Fibroblast of skin of right quadriceps (primary cell): ENCODE data around the gene TSPAN11.

ENCODE experiments used
- DNase-seq: peaks from one replicate; pipeline ENCODE4 v3.0.0-alpha.2; 2013

TSPAN11 gene

DNA sequence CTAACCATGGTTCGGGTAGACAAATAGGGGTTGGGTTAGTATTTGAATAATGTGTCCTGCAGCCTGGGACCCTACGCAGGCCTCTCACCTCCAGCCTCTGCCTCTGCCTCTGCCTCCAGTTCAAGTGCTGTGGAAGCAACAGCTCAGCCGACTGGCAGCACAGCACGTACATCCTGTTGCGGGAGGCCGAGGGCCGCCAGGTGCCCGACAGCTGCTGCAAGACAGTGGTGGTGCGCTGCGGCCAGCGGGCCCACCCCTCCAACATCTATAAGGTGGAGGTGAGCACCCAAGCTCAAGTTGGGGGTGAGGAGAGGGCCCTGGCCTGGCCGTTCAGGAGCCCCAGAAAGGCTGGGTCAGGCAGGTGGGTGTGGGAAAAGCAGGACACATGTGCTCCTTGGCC lies 55.9 kb downstream of the TSPAN11 start:
- no peak for DNase-seq

DNA sequence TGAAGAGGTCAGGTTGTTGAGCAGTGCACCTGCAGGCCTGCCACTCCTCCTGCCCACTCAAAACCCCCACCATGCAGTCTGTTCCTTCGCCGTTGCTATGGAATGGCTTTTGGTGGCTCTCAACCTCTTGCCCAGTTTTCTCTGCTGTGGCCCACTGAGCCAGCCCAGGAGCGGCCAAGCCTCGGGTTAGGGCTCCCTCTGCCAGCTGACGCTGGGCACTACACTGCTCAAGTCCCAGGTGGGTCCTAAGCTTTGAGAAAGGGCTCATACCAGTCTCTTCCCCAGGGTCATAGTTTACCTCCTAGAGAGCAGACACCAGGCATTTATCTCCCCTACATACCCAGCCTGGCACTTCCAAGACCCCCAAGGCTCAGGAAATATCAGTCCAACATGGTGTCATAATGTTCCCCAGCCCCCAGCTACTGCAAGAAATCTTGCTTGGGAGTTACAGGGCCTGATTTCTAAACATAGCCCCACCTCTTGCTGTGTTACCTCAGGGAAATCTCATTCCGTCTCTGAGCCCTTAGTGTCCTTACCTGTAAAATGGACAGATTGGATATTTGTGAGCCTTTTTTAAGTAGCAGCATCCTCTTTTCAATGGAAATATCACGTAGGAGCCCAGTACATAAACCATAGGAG lies 59.4 kb downstream of the TSPAN11 start:
- DNase-seq, result peak; percentile 46

DNA sequence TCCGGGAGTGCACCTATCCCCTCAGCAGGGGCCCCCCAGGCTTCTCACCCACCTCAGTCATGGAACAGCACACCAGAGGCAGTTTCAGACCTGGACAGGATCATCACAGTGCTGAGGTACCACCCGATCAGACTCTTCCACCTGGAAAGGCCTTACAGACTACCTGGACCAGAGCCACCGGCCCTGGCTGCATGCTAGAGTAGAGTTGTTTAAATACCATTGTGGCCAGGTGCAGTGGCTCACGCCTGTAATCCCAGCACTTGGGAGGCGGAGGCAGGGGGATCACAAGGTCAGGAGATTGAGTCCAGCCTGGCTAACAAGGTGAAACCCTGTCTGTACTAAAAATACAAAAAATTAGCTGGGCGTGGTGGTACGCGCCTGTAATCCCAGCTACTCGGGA lies 61.5 kb downstream of the TSPAN11 start:
- DNase-seq, result no peak

DNA sequence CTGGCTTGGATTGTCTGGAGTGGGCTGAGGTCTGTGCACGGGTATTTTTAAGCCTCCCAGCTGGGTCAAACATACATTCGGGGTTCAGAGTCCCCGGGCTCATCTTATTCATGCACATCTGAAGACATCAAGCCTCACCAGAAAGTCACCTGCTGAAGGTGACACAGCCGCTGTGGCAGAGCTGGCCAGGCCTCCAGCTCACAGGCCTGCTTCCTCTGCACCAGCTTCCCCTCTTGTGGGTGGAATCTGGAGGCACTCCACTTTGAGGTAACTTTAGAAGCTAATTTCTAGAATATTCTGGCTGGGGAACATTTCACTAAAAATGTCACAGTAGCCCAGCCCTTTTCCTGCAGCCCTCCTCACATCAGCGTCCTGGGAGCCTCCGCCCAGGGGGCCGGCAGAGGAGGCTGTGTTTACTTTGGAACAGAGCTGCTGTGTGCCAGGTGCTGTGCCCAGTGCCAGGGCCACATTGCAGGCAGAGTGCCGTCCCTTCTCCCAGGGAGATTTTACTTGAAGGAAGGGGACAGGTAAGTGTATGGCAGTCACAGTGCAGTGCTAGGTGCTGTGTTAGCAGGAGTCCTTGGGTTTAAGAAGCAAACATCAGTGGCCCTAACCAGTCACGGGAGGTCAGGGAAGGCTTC lies 62.2 kb downstream of the TSPAN11 start:
- DNase-seq, result no peak

DNA sequence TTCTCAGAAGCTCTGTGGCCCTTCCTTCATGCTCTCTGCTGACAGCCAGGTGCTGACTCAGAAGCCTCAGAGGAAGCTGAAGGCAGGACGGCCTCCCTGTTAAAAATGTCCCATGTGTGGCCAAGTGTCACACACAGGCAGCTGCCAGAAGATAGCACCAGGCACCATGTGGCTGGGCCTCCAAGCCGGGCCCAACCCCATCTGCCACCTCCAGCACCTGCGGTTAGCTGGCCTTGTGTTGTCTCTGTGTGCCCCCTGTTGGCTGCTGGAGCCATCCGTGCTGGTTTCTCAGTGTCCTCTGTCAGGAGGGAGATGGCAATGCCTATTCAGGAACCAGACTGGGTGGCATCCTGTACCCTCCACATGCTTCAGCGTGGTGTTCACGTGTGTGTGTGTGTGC lies 63.2 kb downstream of the TSPAN11 start:
- peak; percentile 11 for DNase-seq

DNA sequence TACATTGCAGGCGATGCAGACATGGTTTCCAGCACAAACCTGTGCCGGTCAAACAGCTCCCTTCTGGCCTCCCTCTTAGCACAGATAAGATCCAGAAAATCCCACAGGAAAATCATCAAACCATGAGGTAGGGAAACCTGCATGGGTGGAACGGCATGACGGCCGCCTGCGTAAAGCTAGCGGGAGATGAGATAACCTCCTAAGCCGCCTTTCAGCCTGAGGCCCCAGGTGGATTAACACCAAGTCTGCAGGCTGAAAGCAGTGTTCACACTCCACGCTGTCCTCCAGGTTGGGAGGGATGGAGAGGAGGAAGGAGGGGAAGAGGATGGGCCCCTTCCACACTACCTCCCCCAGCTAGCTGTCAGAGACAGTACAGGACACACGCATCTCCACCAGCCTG lies 63.8 kb downstream of the TSPAN11 start:
- no peak for DNase-seq

DNA sequence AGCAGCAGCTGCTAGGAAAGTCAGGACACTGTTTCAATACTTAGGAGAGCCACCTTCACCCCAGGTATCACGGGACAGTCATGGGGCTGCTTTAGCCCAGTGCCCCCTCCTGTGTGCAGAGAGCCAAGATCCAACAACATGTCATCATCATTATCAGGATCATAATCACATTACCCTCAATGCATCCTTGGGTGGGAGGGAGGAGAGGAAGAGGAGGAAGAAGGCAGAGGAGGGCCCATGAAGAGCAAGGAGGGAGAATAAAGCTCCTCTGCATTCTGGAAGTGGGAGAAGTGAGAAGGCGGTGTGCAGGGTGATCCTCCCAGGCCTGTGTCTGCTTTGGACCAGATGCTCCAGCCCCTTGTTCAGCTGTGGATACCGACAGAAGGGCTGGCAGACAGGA lies 64.2 kb downstream of the TSPAN11 start:
- DNase-seq, result no peak

DNA sequence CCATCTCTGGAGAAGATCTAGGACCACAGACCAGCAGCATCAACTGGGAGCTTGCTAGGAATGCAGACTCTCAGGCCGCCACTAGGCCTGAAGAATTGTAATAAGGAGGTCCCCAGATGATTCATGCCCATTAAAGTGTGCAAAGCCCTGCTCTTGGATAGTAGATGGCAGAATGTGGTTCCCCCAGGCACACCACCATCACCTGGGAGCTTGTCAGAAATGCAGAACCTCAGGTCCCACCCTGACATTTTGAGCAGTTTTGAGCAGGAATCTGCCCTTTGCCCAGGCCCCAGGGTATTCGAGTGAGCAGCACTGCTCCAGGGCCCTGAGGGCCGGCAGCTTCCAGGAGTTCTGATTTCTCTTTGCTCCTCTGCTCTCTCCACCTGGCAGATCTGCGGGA lies 64.9 kb downstream of the TSPAN11 start:
- no peak for DNase-seq

DNA sequence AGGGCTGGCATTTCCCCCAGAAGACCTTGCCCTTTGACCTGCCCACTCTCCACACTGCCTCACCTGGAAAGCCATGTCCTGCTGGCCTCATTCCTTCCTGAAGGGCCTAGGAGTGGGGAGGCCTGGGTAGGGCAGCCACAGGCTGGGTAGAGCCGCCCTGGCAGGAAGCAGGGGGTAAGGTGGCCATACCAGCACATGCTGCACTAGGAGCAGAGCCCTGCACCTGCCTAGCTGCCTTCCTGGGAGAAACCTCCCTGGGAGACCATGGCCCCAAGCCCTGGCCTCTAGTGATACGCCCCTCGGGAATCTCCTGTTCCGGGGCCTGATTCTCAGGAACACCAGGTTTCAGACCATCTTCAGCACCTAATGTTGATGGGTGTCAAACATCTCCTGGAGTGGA lies 65.8 kb downstream of the TSPAN11 start:
- no peak for DNase-seq

DNA sequence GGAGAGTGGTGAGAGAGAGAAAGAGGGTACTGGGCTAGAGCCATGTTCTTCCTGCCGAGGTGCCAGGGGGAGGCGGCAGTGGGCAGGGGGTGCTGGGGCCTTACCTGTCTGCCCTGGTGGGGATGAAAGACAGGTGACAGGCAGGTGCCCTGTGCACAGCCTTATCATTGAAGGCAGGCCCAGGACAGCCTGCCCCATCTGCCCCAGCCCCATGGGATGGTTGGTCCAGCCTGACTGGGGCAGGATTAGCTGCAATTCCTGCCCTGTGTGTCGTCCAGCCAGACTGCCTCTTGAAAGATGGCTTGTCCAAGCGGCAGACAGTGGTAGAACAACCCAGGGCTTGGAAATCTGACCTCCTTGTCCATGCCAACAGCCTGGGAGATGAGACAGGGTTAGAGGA lies 67.2 kb downstream of the TSPAN11 start:
- DNase-seq, result no peak

DNA sequence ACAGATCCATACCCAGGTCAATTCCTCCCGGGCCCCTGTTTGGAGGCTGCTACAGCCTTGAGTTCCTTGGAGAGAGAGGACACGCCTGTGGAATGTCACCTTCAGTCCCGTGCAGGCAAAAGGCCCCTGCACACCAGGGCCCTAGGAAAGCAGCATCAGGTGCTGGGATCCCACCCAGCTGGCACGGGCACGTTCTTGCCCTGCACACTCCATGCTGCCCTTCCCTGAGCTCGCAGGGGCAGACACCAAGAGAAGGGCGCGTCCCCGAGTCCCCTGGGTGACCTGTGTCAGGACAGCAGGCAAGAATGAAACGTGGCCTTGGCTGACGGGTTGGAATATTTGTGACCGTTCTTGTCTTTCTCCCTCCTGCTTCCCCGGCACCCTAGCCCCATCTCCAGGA lies 67.7 kb downstream of the TSPAN11 start:
- DNase-seq, result no peak

DNA sequence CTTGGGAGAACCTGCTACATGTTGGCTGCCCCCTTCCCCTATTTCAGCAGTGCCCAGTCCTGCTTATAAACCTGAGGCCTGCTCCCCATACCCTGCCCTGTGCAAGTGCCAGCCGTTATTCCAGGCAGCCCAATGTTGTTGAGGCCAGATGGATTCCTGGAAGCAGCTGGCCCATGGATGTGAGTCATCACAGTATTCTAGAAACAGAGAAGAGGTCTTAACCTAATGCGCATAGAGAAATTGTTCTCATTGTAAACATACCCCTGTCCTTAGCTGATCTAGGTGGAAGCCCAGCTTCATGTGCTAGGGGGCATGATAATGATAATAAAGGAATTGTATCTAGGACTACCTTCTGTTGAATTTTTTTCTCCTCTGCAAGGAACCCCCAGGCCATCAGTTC lies 69.7 kb downstream of the TSPAN11 start:
- DNase-seq, result peak; percentile 24

DNA sequence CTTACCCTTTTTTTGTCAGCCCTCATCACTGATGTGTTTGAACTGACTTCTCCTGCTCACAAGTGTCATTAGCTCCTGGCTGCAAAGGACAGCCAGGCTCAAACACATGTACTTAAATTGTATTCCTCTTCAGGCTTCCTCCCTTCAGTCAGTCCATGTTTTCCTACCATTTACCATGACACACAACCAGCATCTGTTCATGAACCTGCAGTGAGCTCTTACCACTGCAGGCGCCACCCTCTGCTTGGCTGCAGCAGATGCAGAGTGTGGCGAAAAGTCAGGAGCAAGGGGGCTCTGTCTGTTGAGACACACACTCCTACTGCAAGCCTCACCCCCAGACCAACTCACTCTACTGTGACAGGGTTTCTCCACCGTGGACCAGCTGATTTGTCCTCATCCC lies 70.2 kb downstream of the TSPAN11 start:
- no peak for DNase-seq

DNA sequence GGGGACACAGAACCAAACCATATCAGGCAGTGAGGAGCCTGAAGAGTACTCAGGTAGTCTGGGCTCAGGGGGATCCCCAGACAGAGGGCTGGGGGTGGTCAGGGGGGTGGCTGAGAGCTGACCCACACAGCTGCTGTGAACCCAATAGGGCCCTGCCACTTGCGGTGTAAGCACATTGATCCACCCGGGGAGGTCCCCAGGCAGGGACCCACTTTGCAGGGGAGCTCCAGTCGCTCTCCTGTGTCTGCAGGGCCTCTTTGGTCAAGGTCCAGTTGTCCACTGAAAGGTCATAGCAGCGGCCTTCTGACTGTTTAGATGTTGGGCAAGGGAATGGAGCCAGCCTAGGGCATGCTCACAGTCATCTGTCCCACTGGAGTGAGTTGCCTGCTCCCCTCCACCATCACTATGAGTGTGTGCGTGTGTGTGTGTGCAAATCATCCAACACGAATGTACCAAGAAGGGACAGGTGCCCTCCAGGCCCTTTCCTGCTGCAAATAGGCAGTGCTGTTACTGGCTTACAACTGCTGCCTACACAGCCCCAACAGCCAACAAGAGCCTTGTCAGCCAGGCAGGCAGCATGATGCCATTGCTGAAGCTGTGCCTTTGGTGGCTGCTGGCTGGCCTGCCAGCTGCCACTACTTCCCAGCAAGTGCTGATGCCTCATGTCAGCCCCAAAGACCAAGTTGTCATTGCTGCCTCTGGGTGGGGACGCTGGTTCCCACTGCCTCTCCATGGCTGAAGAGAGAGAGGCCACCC lies 71.3 kb downstream of the TSPAN11 start:
- DNase-seq, result no peak

DNA sequence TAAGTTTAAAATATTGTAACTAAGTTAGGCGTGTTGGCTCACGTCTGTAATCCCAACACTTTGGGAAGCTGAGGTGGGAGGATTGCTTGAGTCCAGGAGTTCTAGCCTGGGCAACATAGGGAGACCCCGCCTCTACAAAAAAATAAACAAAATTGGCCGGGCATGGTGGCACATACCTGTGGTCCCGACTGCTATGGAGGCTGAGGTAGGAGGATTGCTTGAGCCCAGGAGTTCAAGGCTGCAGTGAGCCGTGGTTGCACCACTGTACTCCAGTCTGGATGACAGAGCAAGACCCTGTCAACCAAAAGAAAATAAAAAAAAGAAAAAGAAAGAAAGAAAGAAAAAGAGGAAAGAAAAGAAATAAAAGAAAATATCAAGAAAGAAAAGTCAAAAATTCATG lies 72.5 kb downstream of the TSPAN11 start:
- no peak for DNase-seq

DNA sequence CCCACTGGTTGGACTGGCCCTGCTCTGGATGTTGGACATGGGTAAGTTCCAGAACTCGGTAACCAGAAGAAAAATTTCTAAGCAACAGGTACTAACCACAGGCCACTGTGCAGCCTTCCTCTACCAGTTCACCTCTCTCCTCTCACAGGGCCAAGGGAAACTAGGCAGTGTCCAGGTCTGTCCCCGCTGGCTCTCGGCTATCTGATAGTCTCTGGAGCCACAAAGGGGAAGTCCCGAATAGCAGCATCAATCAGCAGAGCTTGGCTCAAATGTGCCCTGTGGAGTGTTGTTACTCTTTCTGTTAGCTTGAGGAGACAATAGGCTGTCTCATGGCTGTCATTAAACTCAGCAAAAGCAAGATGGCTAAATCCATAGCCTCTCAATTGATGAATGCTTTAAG lies 73.2 kb downstream of the TSPAN11 start:
- no peak for DNase-seq

DNA sequence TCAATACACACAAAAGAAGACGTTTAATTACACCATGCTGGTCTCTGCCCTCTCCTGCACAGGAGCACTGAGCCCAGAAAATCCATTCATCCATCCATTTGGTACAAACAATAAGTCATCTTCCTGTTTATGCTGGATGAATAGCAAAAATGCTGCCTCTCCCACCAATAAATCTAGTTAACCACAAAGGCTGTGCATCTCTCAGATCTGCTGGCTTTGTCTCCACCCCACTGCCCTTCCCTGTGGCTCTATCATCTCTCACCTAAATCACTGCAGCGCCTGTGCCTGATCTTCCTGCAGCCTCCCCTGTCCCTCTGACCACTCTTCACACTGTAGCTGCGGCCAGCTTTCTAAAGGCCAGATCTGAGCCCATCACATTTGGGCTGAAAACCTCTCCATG lies 74.2 kb downstream of the TSPAN11 start:
- DNase-seq, result peak; percentile 43

DNA sequence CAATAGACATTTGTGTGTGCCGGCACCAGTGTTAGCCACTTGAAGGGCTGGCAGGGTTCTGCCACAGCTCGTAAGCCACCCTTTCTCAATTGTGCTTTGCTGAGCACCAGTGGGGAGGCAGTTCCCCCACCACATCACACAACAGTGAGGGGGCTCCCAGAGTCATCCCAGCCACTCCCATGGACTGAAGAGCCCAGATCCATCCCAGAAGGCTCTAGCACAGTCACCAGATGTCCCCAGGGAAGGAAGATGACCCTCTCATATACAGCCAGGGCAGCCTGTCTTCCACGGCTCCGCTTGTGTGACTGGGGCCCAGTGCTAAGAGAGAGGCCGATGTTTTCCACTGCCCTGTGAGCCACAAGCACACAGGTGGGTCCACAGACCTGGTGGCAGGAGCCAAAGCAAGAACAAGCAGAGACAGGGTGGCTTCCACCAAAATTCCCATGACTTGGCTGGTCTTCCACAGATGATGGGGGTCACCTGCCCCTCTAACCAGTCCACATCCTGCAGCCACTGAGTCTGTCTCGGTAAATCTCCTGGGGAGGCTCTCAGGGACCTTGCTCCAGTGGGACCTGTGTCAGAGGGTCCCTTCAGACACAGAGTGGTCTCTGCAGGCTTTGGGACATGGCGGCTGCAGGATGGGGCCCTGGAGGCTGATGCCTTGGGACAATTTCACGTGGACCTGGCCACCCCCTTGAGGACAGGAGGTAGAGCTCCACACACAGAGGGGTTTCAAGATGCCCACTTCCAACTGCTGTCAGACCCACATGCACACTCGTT lies 75.2 kb downstream of the TSPAN11 start:
- no peak for DNase-seq

DNA sequence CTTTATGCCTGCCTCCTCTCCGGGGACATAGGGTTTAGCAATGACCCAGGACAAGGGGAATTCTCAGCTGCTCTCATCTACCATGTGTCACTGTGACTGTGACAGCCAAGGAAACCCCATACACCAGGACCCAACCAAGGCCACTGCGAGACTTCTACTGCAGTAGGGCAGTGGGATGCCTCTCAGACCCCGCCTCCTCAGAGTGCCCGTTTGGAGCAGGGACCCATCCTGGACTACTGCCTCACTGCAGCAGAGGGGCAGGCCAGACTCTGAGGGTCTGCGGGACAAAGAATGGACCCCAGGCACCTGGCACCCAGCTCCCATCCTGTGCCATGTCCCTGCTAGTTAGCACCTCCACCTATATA lies 75.8 kb downstream of the TSPAN11 start:
- DNase-seq, result no peak

DNA sequence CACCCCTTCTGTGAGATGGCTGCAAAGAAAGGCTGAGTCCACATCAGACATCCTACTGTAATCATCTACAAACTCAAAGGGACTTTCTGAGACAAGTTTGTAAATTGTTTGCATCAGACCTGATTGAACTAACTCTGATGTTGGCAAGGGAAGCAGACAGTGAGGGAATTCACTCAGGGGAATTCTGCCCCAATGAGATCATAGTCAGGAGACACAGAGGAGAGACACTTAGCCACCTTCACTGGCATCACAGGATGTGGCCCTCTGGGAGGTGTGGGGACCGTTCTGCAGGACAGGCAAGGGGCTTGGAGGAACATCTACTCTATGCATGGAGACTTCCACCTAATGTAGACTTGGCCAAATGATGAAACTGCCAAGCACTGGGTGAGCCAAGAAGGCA lies 76.5 kb downstream of the TSPAN11 start:
- no peak for DNase-seq

DNA sequence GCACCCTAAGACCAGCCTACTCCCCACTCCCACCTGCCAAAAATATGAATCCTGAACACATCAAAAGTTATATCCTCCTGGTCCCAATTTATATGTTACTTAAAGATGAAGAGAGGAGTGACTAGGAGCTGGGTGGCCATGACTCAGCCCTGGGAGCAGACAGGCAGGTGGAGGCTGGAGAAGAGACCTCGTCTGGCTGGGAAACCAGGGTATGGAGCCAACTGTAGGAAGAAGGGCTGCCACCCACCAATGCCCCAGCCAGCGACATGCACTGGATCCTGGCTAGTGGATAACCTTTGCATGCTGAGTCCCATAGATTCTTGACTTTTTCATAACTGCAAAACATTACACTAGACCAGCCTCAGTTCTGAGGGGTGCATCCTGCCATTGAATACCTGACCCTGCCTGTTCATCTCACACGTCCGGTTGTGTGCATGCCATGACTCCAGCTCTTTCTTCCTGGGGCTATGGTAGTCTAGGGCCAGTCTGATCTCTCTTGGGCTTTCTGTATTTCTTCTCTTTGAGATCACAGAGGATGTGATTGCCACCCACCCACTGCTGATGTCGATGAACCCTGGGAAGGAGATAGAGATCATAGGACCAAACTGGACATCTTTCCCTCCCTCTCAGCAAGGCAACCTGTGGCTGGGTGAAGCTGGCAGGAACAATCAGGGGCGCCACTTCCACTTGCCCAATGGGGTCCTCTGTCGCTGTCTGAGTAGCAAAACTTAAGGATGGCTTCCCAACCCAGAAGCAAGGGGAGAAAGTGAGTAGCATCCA lies 77.5 kb downstream of the TSPAN11 start:
- no peak for DNase-seq

DNA sequence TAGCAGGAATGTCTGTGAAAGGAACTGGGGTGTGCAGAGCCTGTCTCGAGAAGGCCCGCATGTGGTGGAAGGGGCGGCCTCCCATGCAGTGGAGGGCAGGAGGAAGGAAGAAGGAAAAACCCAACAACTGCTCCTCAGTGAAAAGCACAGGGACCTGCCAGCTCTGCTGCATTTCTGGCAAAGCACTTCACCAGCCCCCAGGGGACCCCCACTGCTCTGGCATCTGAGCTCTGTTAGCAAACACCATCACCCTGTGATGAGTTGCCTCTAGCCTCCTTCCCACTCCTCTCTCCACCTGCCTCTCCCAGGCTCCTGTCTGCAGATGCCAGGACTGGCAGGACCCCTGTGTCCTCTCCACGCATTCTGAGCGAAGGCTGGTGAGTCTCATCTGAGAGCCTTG lies 78.1 kb downstream of the TSPAN11 start:
- DNase-seq, result no peak
